AG10803 (cell line): Measurements from ENCODE around the gene CDKN2B.

Experiments
- DNase-seq: peaks from one replicate; pipeline ENCODE4 v3.0.0; 2010; ENCODE audit warnings: low read depth
- H3K4me3 ChIP-seq: 2 replicates; pipeline ENCODE4 v1.5.1; 2011; ENCODE audit warnings: mild to moderate bottlenecking, low read length, control low read depth
- CTCF ChIP-seq: conservative IDR thresholded peaks from 2 replicates; pipeline ENCODE4 v1.5.1; 2011; ENCODE audit warnings: mild to moderate bottlenecking, low read length, control low read depth, inconsistent platforms

Gene CDKN2B

DNA sequence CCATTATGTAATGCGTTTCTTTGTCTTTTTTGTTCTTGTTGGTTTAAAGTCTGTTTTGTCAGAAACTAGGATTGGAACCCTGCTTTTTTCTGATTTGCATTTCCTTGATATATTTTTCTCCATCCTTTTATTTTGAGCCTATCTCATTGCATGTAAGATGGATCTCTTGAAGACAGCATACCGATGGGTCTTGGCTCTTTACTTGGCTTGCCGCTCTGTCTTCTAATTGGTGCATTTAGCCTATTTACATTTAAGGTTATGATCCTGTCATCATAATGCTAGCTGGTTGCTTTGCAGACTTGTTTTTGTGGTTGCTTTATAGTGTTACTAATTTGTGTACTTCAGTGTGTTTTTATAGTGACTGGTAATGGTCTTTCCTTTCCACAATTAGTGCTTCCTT lies 13.3 kb upstream of the CDKN2B start:
- H3K4me3 ChIP-seq = no peak overlapping the region
- TF ChIP-seq CTCF = no peak
- DNase-seq = no peak

- DNase-seq = no peak
- TF ChIP-seq CTCF = no peak
- H3K4me3 ChIP-seq = no peak overlapping the region
These were observed 1.9 kb upstream of the CDKN2B start for GRCh38 chr9:22010866-22011625.

DNA sequence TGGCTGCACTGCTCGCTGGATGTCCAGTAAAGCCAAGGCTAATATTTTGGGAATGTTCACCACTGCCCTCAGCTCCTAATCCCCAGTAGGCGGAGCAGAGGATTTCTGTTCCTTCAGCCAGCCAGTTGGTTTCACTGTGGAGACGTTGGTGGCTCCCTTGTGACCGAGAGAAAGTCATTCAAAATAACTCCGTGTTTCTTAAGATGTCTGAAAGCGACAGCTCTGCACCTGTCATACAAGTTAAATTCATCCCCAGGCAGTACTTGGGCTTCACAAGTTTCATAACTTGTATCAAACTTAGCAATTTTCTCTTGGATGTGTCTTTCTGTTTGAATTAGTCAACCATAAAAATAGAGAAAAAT lies 382 bp upstream of the CDKN2B start:
- TF ChIP-seq CTCF = peak; percentile 62
- peak overlapping the region; percentile 47 for H3K4me3 ChIP-seq
- no peak for DNase-seq

GRCh38 chr9:22008384-22008716 lies 755 bp downstream of the CDKN2B start:
- TF ChIP-seq CTCF = no peak
- H3K4me3 ChIP-seq = peak overlapping the region; percentile 91
- DNase-seq = no peak

GRCh38 chr9:22005702-22006606 lies 3.2 kb downstream of the CDKN2B start:
- H3K4me3 ChIP-seq = peak overlapping the region; percentile 36
- TF ChIP-seq CTCF = no peak
- no peak for DNase-seq

- peak overlapping the region; percentile 36 for H3K4me3 ChIP-seq
These were observed 3.9 kb downstream of the CDKN2B start for GRCh38 chr9:22005021-22005701.

More at GRCh38 chr9:22005021-22005701, 3.9 kb downstream of the CDKN2B start:
- no peak; the same call in 1 of the 2 replicates for TF ChIP-seq CTCF
- no peak for DNase-seq
